HepG2 (cell line): Measurements from ENCODE around the gene OSBPL3.

ENCODE experiments used
- EZH2 ChIP-seq: conservative IDR thresholded peaks from 2 replicates; pipeline ENCODE4 v1.6.1; 2012; ENCODE audit warnings: mild to moderate bottlenecking, low read depth, low read length, moderate library complexity
- MAFK ChIP-seq, 2 experiments: IDR thresholded peaks in 1 of 2; conservative IDR thresholded peaks in 1 of 2; 2 replicates each; pipeline ENCODE4 v1.6.1; 2011; ENCODE audit warnings: improper control_type of control experiment in 2 of 2, low read length in 2 of 2
- ZNF263 ChIP-seq: sonication (generic); formaldehyde crosslinking; IDR thresholded peaks from 2 replicates; pipeline ENCODE4 v1.4.0; 2020; ENCODE audit warnings: missing genetic modification reagents
- ZNF274 ChIP-seq: sonication (generic); formaldehyde crosslinking; IDR thresholded peaks from 2 replicates; pipeline ENCODE4 v1.5.1; 2020; ENCODE audit warnings: mild to moderate bottlenecking, missing genetic modification reagents
- TF ChIP-seq, protein P1 (sequence below): sonication (generic); formaldehyde crosslinking; IDR thresholded peaks from 2 replicates; pipeline ENCODE4 v1.8.1; 2022; ENCODE audit warnings: low read depth, mild to moderate bottlenecking, missing genetic modification reagents

- TF ChIP-seq EZH2 (no peak), ZNF263 (CRISPR knock-in tag) (no peak), ZNF274 (no peak), MAFK (conservative IDR thresholded peaks at IDR 0.05 in 1 of 2, IDR thresholded peaks at IDR 0.05 in 1 of 2; ENCODE audit: low read length in 2 of 2) (no peak)
- TF ChIP-seq, protein P1, sequence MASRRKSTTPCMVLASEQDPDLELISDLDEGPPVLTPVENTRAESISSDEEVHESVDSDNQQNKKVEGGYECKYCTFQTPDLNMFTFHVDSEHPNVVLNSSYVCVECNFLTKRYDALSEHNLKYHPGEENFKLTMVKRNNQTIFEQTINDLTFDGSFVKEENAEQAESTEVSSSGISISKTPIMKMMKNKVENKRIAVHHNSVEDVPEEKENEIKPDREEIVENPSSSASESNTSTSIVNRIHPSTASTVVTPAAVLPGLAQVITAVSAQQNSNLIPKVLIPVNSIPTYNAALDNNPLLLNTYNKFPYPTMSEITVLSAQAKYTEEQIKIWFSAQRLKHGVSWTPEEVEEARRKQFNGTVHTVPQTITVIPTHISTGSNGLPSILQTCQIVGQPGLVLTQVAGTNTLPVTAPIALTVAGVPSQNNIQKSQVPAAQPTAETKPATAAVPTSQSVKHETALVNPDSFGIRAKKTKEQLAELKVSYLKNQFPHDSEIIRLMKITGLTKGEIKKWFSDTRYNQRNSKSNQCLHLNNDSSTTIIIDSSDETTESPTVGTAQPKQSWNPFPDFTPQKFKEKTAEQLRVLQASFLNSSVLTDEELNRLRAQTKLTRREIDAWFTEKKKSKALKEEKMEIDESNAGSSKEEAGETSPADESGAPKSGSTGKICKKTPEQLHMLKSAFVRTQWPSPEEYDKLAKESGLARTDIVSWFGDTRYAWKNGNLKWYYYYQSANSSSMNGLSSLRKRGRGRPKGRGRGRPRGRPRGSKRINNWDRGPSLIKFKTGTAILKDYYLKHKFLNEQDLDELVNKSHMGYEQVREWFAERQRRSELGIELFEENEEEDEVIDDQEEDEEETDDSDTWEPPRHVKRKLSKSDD (CRISPR knock-in tag): no peak
These were observed 11.8 kb downstream of the OSBPL3 start for GRCh38 chr7:24968165-24968564.
